ENCODE data around the gene HBS1L. TPM values are rescaled to one million over a fixed set of nuclear protein-coding genes. Genes with fewer than 3 reads are reported as not detected.

The HBS1L gene
- total and polyA plus RNA-seq, 2 experiments from 2014 or later, result 43.0 to 70.6 TPM

DNA sequence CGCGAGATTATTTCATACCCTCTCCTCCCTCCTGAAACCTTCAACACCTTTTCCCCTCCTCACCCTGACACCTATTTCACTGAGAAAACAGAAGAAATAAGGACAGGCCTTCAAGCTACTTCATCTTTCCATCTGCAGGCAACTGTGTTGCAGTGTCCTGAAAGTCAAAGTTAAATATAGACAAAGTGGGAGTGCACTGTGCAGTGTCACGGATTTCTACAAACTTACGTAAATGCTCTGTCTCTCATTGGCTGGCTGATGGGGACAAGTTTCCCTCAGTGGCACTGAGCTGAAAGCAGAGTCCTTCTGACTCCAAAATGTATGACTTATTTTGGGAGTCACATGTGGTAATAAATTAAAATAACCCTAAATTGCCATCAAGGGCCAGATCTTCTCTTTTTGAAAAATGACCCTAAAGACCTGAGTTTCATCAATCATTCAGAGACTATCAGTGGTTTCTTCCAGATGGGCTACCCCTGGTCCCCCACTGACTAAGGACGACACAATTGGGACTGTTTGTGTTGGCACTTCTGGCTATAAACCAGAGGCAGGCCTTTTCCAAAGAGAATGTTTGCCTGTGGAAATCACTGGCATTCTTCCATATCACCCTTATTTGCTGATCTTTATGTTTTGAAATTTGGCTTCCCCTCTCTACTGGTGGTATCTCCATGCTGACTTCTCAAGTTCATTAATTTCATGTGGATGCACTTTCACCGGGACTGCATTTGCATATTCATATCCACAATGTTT is 126.3 kb downstream of the HBS1L start:
- Histone ChIP-seq H4K20me1 (ENCODE audit: insufficient read depth, poor library complexity, severe bottlenecking) (no peaks in the 10 kb centered on the region), H3K27me3 (no peaks in the 10 kb centered on the region)

DNA sequence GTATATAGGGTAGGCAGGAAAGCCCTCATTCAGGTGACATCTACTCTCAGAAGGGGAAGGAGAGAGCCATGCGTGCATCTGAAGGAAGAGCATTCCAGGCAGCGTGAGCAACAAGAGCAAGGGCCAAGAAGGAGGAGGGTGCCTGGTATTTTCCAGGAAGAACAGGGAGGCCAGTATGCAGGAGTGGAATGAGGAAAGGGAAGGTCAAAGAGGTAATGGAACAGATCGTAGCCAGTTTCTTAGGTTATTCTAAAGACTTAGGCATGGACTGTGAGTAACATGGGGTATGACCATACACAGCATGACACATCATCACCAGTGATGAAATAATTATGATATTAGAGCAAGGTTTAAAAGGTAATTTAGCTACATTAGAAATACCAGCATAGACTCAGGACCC is 128.8 kb downstream of the HBS1L start:
- TF ChIP-seq EZH2phosphoT487 (IDR thresholded peaks at IDR 0.05; ENCODE audit: low read depth, severe bottlenecking, unreplicated experiment) (no peak), EZH2 (IDR thresholded peaks at IDR 0.05; ENCODE audit: borderline replicate concordance) (no peak)
- TF ChIP-seq, protein P1, sequence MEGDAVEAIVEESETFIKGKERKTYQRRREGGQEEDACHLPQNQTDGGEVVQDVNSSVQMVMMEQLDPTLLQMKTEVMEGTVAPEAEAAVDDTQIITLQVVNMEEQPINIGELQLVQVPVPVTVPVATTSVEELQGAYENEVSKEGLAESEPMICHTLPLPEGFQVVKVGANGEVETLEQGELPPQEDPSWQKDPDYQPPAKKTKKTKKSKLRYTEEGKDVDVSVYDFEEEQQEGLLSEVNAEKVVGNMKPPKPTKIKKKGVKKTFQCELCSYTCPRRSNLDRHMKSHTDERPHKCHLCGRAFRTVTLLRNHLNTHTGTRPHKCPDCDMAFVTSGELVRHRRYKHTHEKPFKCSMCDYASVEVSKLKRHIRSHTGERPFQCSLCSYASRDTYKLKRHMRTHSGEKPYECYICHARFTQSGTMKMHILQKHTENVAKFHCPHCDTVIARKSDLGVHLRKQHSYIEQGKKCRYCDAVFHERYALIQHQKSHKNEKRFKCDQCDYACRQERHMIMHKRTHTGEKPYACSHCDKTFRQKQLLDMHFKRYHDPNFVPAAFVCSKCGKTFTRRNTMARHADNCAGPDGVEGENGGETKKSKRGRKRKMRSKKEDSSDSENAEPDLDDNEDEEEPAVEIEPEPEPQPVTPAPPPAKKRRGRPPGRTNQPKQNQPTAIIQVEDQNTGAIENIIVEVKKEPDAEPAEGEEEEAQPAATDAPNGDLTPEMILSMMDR (IDR thresholded peaks at IDR 0.05; ENCODE audit: poor library complexity), result no peak
- no peaks in the 10 kb centered on the region for H3K79me2 ChIP-seq
- no peak overlapping the region for H3K4me2 ChIP-seq
- no peaks in the 10 kb centered on the region for H3K27me3 ChIP-seq
- H3K9me3 ChIP-seq (ENCODE audit: low read depth), result no peaks in the 10 kb centered on the region
- no peak overlapping the region for H2AFZ ChIP-seq
- DNase-seq (ENCODE audit: low spot score), result no peak
- H3K27ac ChIP-seq, result no peak overlapping the region
- H4K20me1 ChIP-seq (ENCODE audit: insufficient read depth, poor library complexity, severe bottlenecking), result no peaks in the 10 kb centered on the region
- H3K36me3 ChIP-seq (replicated peaks; ENCODE audit: insufficient read depth, low read depth), result no peaks in the 10 kb centered on the region
- H3K4me3 ChIP-seq, result no peak overlapping the region
- WGBS (ENCODE audit: low lambda C conversion rate, missing lambda C conversion rate), result 85% methylated on average over 3 of the region's 3 CpGs
- H3K9me2 ChIP-seq (replicated peaks; ENCODE audit: insufficient read depth), result no peaks in the 10 kb centered on the region
- no peaks in the 10 kb centered on the region for H3K4me1 ChIP-seq (ENCODE audit: insufficient read depth)

More for the DNA sequence above, 126.3 kb downstream of the HBS1L start:
- TF ChIP-seq, protein P1 (IDR thresholded peaks at IDR 0.05; ENCODE audit: poor library complexity), result no peak
- no peak for TF ChIP-seq EZH2 (IDR thresholded peaks at IDR 0.05; ENCODE audit: borderline replicate concordance)
- no peaks in the 10 kb centered on the region for H3K9me2 ChIP-seq (replicated peaks; ENCODE audit: insufficient read depth)
- H3K27ac ChIP-seq, result no peak overlapping the region
- no peaks in the 10 kb centered on the region for H3K4me1 ChIP-seq (ENCODE audit: insufficient read depth)
- H2AFZ ChIP-seq, result no peak overlapping the region
- H3K4me2 ChIP-seq, result no peak overlapping the region
- DNase-seq (ENCODE audit: low spot score), result no peak
- H3K9me3 ChIP-seq (ENCODE audit: low read depth), result no peaks in the 10 kb centered on the region
- no peak overlapping the region for H3K4me3 ChIP-seq
- WGBS (ENCODE audit: low lambda C conversion rate, missing lambda C conversion rate), result 88% methylated on average over 6 of the region's 6 CpGs
- H3K36me3 ChIP-seq (replicated peaks; ENCODE audit: insufficient read depth, low read depth), result no peaks in the 10 kb centered on the region
- no peaks in the 10 kb centered on the region for H3K79me2 ChIP-seq

DNA sequence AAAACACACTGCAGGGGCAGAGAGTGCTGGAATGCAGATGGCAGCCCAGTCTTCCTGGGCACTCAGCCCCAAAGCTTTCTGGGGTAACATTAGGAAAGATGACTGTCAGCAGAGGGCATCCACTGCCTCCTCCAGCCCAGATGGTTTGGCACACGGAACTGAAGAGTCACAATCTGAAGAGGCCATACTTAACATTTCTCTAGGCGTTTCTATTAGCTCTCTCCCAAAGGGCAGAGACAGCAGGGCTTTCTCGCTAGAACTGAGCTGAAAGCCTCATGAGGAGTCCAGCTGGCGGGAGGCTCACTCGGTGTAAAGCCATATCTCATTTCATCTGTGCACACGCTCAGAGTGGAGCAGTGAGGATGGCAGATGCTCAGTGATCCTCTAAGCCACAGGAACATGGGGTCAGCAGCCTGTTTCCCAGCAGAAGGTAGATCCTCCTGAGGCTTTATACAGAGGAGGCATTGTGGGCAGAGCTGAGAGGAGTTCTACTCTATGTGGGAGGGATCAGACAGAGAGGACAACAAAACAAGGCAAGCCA is 132.8 kb downstream of the HBS1L start:
- Histone ChIP-seq H2AFZ (no peak overlapping the region), H3K4me2 (no peak overlapping the region), H3K36me3 (replicated peaks; ENCODE audit: insufficient read depth, low read depth) (no peaks in the 10 kb centered on the region), H3K79me2 (no peaks in the 10 kb centered on the region), H3K9me3 (ENCODE audit: low read depth) (no peaks in the 10 kb centered on the region), H3K27me3 (no peaks in the 10 kb centered on the region), H3K4me1 (ENCODE audit: insufficient read depth) (no peaks in the 10 kb centered on the region), H3K27ac (no peak overlapping the region), H4K20me1 (ENCODE audit: insufficient read depth, poor library complexity, severe bottlenecking) (no peaks in the 10 kb centered on the region), H3K4me3 (no peak overlapping the region), H3K9me2 (replicated peaks; ENCODE audit: insufficient read depth) (no peaks in the 10 kb centered on the region)
- 82% methylated on average over 6 of the region's 6 CpGs for WGBS (ENCODE audit: low lambda C conversion rate, missing lambda C conversion rate)
- DNase-seq (ENCODE audit: low spot score), result no peak
- TF ChIP-seq EZH2 (IDR thresholded peaks at IDR 0.05; ENCODE audit: borderline replicate concordance) (no peak), EZH2phosphoT487 (IDR thresholded peaks at IDR 0.05; ENCODE audit: low read depth, severe bottlenecking, unreplicated experiment) (no peak)
- TF ChIP-seq, protein P1 (IDR thresholded peaks at IDR 0.05; ENCODE audit: poor library complexity), result no peak

Measured in hepatocyte (in vitro differentiated cells).